PC-9 (cell line): ENCODE results near the gene EYA3.

Source experiments
- CTCF ChIP-seq: fragments of 200-600 bp; sonication (generic); conservative IDR thresholded peaks from 2 replicates; pipeline ENCODE4 v1.6.1; 2017; ENCODE audit warnings: mixed run types, antibody characterized with exemption, mild to moderate bottlenecking, moderate library complexity
- EZH2 ChIP-seq: fragments of 200-600 bp; sonication (generic); IDR thresholded peaks from 2 replicates; pipeline ENCODE4 v1.8.0; 2017; ENCODE audit warnings: antibody characterized with exemption, low read depth

GRCh38 chr1:27979151-27979858, 109.1 kb downstream of the EYA3 start:
- TF ChIP-seq CTCF: peak; percentile 69
- TF ChIP-seq EZH2: no peak
